HG03108 (cell line): ENCODE results near the gene RPS6KA5.
A peak's percentile ranks its signal among the peaks of the same experiment; 100 is the strongest.
"Not testable (repeated sequence)": the region's sequence is repeated elsewhere in the genome, so short reads cannot be mapped to it uniquely, and the experiment has no call there.

Experiments used
- ATAC-seq: cut with Tn5 transposase; IDR thresholded peaks from one replicate; pipeline ENCODE4 v1.9.1; 2021; ENCODE audit warnings: moderate library complexity; ENCODE audit not compliant: unreplicated experiment

The RPS6KA5 gene

GRCh38 chr14:90942511-90942910 is 117.9 kb downstream of the RPS6KA5 start:
- ATAC-seq: no peak

- ATAC-seq: no peak
Observed at GRCh38 chr14:90941706-90942105, 118.7 kb downstream of the RPS6KA5 start.

GRCh38 chr14:90940318-90940962 is 120.0 kb downstream of the RPS6KA5 start:
- no peak for ATAC-seq

GRCh38 chr14:90939252-90939795 is 121.1 kb downstream of the RPS6KA5 start:
- ATAC-seq: not testable (repeated sequence)

- no peak for ATAC-seq
Observed at GRCh38 chr14:90938615-90939014, 121.8 kb downstream of the RPS6KA5 start.

- ATAC-seq: no peak
Observed at GRCh38 chr14:90936757-90937440, 123.5 kb downstream of the RPS6KA5 start.

GRCh38 chr14:90924621-90925340 is 135.7 kb downstream of the RPS6KA5 start:
- ATAC-seq: no peak

- no peak for ATAC-seq
Observed at GRCh38 chr14:90922141-90922540, 138.3 kb downstream of the RPS6KA5 start.

- ATAC-seq: no peak
Observed at GRCh38 chr14:90911121-90911520, 149.3 kb downstream of the RPS6KA5 start.

- ATAC-seq: no peak
Observed at GRCh38 chr14:90907178-90907577, 153.3 kb downstream of the RPS6KA5 start.

- peak; percentile 85 for ATAC-seq
Observed at GRCh38 chr14:90905531-90905930, 154.9 kb downstream of the RPS6KA5 start.

GRCh38 chr14:90903101-90903500 is 157.3 kb downstream of the RPS6KA5 start:
- ATAC-seq: no peak

- ATAC-seq: no peak
Observed at GRCh38 chr14:90900476-90901083, 159.9 kb downstream of the RPS6KA5 start.

GRCh38 chr14:90897022-90897421 is 163.4 kb downstream of the RPS6KA5 start:
- no peak for ATAC-seq

- ATAC-seq: no peak
Observed at GRCh38 chr14:90894241-90894640, 166.2 kb downstream of the RPS6KA5 start.

GRCh38 chr14:90893510-90893909 is 166.9 kb downstream of the RPS6KA5 start:
- ATAC-seq: no peak

- no peak for ATAC-seq
Observed at GRCh38 chr14:90892970-90893369, 167.5 kb downstream of the RPS6KA5 start.

- no peak for ATAC-seq
Observed at GRCh38 chr14:90891326-90891725, 169.1 kb downstream of the RPS6KA5 start.

GRCh38 chr14:90890322-90891020 is 170.0 kb downstream of the RPS6KA5 start:
- no peak for ATAC-seq

- no peak for ATAC-seq
Observed at GRCh38 chr14:90886297-90886815, 174.1 kb downstream of the RPS6KA5 start.
